ENCODE data around the gene BCL7C. TPM values are rescaled to one million over a fixed set of nuclear protein-coding genes. Genes with fewer than 3 reads are reported as not detected.

The BCL7C gene
- total and polyA plus RNA-seq, 2 of the 13 experiments (the other 11 are each of a cell fraction or from before 2014, with no cell fraction given) = 17.7 to 33.8 TPM

DNA sequence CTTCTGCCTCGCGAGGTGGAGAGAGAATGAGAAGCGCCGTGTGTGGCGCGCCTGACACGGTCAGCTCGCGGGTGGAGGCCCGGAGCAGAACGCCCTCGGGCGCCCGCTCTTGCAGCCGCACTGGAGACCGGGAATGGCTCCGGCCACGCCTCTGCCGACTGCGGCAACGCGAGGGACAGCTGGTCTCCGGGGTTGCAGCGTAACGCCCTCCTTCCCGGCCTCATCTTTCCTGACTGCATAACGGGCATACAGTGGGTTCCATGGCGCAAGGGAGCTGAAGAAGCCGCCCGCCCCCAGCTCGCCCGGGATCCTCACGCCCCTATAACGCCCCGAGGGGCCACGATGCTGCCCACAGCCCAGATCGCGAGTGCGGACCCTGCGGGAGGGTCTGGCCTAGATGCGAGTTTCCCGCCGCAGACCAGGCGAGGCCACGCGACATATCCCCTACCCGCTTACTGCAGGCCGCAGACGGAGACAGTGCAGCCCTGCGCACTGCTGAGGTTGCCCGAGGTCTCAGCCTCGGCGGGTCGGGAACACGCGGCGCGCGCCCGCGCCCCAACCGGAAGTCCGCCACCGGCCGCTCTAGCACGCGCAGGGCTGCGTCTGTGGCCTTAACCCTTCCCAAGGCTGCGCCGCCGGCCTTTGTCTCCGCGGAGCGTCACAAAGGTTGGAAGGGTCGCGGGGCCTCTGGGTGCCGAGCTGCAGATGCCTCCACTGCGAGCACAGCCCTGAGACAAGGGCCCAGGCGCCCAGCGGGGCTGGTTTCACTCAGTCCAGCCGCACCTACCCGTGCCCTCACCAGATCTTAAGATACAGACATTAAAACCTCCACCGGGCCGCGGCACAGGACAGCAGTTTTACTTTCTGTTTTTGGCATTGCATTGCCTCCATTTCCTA is 18.8 kb downstream of the BCL7C start (continued):
- TF ChIP-seq ZC3H13 (CRISPR knock-in tag; IDR thresholded peaks at IDR 0.05) (peak; percentile 99), SIN3B (IDR thresholded peaks at IDR 0.05; ENCODE audit: low read length) (peak; percentile 83), CCAR2 (optimal IDR thresholded peaks at IDR 0.05; ENCODE audit: low read depth, low read length) (no peak), NR2C2 (CRISPR knock-in tag; IDR thresholded peaks at IDR 0.05; ENCODE audit: borderline replicate concordance) (peak; percentile 96), ZNF441 (CRISPR knock-in tag; IDR thresholded peaks at IDR 0.05; ENCODE audit: borderline replicate concordance) (peak; percentile 87), SMYD3 (CRISPR knock-in tag; IDR thresholded peaks at IDR 0.05) (peak; percentile 97), ZNF780A (CRISPR knock-in tag; IDR thresholded peaks at IDR 0.05) (peak; percentile 95), ZNF230 (CRISPR knock-in tag; IDR thresholded peaks at IDR 0.05) (peak; percentile 99), RXRB (CRISPR knock-in tag; IDR thresholded peaks at IDR 0.05; ENCODE audit: borderline replicate concordance) (peak; percentile 93), KDM3A (CRISPR knock-in tag; IDR thresholded peaks at IDR 0.05; ENCODE audit: low read depth) (peak; percentile 99)
- TF ChIP-seq, protein P1, sequence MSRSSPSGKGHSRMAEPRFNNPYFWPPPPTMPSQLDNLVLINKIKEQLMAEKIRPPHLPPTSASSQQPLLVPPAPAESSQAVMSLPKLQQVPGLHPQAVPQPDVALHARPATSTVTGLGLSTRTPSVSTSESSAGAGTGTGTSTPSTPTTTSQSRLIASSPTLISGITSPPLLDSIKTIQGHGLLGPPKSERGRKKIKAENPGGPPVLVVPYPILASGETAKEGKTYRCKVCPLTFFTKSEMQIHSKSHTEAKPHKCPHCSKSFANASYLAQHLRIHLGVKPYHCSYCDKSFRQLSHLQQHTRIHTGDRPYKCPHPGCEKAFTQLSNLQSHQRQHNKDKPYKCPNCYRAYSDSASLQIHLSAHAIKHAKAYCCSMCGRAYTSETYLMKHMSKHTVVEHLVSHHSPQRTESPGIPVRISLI (CRISPR knock-in tag; IDR thresholded peaks at IDR 0.05; ENCODE audit: borderline replicate concordance) = peak; percentile 79
- TF ChIP-seq, protein P2, sequence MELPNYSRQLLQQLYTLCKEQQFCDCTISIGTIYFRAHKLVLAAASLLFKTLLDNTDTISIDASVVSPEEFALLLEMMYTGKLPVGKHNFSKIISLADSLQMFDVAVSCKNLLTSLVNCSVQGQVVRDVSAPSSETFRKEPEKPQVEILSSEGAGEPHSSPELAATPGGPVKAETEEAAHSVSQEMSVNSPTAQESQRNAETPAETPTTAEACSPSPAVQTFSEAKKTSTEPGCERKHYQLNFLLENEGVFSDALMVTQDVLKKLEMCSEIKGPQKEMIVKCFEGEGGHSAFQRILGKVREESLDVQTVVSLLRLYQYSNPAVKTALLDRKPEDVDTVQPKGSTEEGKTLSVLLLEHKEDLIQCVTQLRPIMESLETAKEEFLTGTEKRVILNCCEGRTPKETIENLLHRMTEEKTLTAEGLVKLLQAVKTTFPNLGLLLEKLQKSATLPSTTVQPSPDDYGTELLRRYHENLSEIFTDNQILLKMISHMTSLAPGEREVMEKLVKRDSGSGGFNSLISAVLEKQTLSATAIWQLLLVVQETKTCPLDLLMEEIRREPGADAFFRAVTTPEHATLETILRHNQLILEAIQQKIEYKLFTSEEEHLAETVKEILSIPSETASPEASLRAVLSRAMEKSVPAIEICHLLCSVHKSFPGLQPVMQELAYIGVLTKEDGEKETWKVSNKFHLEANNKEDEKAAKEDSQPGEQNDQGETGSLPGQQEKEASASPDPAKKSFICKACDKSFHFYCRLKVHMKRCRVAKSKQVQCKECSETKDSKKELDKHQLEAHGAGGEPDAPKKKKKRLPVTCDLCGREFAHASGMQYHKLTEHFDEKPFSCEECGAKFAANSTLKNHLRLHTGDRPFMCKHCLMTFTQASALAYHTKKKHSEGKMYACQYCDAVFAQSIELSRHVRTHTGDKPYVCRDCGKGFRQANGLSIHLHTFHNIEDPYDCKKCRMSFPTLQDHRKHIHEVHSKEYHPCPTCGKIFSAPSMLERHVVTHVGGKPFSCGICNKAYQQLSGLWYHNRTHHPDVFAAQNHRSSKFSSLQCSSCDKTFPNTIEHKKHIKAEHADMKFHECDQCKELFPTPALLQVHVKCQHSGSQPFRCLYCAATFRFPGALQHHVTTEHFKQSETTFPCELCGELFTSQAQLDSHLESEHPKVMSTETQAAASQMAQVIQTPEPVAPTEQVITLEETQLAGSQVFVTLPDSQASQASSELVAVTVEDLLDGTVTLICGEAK (IDR thresholded peaks at IDR 0.05) = no peak
- TF ChIP-seq, protein P2 (CRISPR knock-in tag; IDR thresholded peaks at IDR 0.05) = peak; percentile 96
- TF ChIP-seq, protein P3, sequence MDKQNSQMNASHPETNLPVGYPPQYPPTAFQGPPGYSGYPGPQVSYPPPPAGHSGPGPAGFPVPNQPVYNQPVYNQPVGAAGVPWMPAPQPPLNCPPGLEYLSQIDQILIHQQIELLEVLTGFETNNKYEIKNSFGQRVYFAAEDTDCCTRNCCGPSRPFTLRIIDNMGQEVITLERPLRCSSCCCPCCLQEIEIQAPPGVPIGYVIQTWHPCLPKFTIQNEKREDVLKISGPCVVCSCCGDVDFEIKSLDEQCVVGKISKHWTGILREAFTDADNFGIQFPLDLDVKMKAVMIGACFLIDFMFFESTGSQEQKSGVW (CRISPR knock-in tag; IDR thresholded peaks at IDR 0.05; ENCODE audit: borderline replicate concordance) = no peak; the same call in 1 of the 2 replicates
- TF ChIP-seq, protein P4, sequence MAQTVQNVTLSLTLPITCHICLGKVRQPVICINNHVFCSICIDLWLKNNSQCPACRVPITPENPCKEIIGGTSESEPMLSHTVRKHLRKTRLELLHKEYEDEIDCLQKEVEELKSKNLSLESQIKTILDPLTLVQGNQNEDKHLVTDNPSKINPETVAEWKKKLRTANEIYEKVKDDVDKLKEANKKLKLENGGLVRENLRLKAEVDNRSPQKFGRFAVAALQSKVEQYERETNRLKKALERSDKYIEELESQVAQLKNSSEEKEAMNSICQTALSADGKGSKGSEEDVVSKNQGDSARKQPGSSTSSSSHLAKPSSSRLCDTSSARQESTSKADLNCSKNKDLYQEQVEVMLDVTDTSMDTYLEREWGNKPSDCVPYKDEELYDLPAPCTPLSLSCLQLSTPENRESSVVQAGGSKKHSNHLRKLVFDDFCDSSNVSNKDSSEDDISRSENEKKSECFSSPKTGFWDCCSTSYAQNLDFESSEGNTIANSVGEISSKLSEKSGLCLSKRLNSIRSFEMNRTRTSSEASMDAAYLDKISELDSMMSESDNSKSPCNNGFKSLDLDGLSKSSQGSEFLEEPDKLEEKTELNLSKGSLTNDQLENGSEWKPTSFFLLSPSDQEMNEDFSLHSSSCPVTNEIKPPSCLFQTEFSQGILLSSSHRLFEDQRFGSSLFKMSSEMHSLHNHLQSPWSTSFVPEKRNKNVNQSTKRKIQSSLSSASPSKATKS (CRISPR knock-in tag; IDR thresholded peaks at IDR 0.05) = peak; percentile 96; the same call in 1 of the 2 replicates

All from HepG2 (cell line).